Panc1 (cell line): ENCODE measurements around the gene DDX24.

ENCODE experiments used
- CTCF ChIP-seq: fragments of 450-650 bp; IDR thresholded peaks from 2 replicates; pipeline ENCODE4 v1.5.1; 2017; ENCODE audit warnings: mild to moderate bottlenecking
- POLR2AphosphoS5 ChIP-seq: IDR thresholded peaks from 2 replicates; pipeline ENCODE4 v1.6.1; 2012; ENCODE audit warnings: mild to moderate bottlenecking, low read depth, low read length, moderate library complexity
- REST ChIP-seq, 2 experiments: IDR thresholded peaks; 2 replicates each; pipeline ENCODE4 v1.6.1; 2011 to 2012; ENCODE audit warnings: low read depth in 2 of 2, control low read depth in 1 of 2, low read length in 1 of 2, mild to moderate bottlenecking in 1 of 2, moderate library complexity in 1 of 2; ENCODE audit not compliant: insufficient read depth in 1 of 2
- SIN3A ChIP-seq: IDR thresholded peaks from 2 replicates; pipeline ENCODE4 v1.6.1; 2012; ENCODE audit warnings: low read depth, mild to moderate bottlenecking, low read length, moderate library complexity, borderline replicate concordance; ENCODE audit not compliant: insufficient read depth
- TCF7L2 ChIP-seq: IDR thresholded peaks from 2 replicates; pipeline ENCODE4 v1.6.1; 2011; ENCODE audit warnings: mild to moderate bottlenecking, low read depth, low read length, inconsistent platforms

GRCh38 chr14:94114589-94115057 is 33.6 kb upstream of the DDX24 start:
- TF ChIP-seq POLR2AphosphoS5 (no peak), CTCF (no peak), REST (IDR thresholded peaks at IDR 0.05; ENCODE audit: insufficient read depth in 1 of 2, low read depth in 2 of 2, low read length in 1 of 2) (no peak), SIN3A (no peak), TCF7L2 (no peak)
